ENCODE measurements around the gene SYNJ2. TPM values are rescaled to one million over a fixed set of nuclear protein-coding genes. Genes with fewer than 3 reads are reported as not detected.

The SYNJ2 gene
- total and polyA plus RNA-seq, 2 experiments from 2014 or later, result 2.8 to 5.6 TPM

GRCh38 chr6:157955675-157956074 is 26.0 kb upstream of the SYNJ2 start:
- Histone ChIP-seq H3K79me2 (replicated peaks; ENCODE audit: insufficient read depth) (no peaks in the 10 kb centered on the region), H3K9me2 (ENCODE audit: insufficient read depth) (no peaks in the 10 kb centered on the region), H3K27ac (ENCODE audit: low read depth) (no peak overlapping the region), H3K4me3 (no peak overlapping the region), H3K27me3 (ENCODE audit: insufficient read depth) (no peaks in the 10 kb centered on the region), H2AFZ (no peak overlapping the region), H3K36me3 (ENCODE audit: insufficient read depth) (no peaks in the 10 kb centered on the region), H3K4me2 (no peak overlapping the region), H4K20me1 (replicated peaks; ENCODE audit: insufficient read depth) (no peaks in the 10 kb centered on the region), H3K4me1 (ENCODE audit: insufficient read depth) (0 out of 2 replicates have a peak, but pooled peaks cover 10% of the 10 kb centered on the region), H3F3A (replicated peaks; ENCODE audit: low read depth) (no peaks in the 10 kb centered on the region)
- Mint-ChIP-seq H3K9me3 (peaks cover 26% of the 10 kb centered on the region), H3K4me3 (no peak overlapping the region), H3K4me1 (peaks cover 9% of the 10 kb centered on the region), H3K27me3 (ENCODE audit: insufficient read depth, low read depth, poor library complexity) (peaks cover 6% of the 10 kb centered on the region), H3K27ac (no peak overlapping the region), H3K36me3 (ENCODE audit: low read depth) (peaks cover 21% of the 10 kb centered on the region)
- no peak for DNase-seq (ENCODE audit: low spot score)
- TF ChIP-seq EZH2phosphoT487 (IDR thresholded peaks at IDR 0.05; ENCODE audit: unreplicated experiment) (no peak), ZNF331 (CRISPR knock-in tag; IDR thresholded peaks at IDR 0.05; ENCODE audit: low read depth) (no peak), JUNB (IDR thresholded peaks at IDR 0.05; ENCODE audit: unreplicated experiment) (no peak)
- ATAC-seq, result no peak

- TF ChIP-seq CREB1 (CRISPR knock-in tag; IDR thresholded peaks at IDR 0.05; ENCODE audit: low read depth) (no peak), NANOG (IDR thresholded peaks at IDR 0.05; ENCODE audit: borderline replicate concordance) (no peak), ZNF331 (CRISPR knock-in tag; IDR thresholded peaks at IDR 0.05; ENCODE audit: low read depth) (no peak)
- TF ChIP-seq, protein P1, sequence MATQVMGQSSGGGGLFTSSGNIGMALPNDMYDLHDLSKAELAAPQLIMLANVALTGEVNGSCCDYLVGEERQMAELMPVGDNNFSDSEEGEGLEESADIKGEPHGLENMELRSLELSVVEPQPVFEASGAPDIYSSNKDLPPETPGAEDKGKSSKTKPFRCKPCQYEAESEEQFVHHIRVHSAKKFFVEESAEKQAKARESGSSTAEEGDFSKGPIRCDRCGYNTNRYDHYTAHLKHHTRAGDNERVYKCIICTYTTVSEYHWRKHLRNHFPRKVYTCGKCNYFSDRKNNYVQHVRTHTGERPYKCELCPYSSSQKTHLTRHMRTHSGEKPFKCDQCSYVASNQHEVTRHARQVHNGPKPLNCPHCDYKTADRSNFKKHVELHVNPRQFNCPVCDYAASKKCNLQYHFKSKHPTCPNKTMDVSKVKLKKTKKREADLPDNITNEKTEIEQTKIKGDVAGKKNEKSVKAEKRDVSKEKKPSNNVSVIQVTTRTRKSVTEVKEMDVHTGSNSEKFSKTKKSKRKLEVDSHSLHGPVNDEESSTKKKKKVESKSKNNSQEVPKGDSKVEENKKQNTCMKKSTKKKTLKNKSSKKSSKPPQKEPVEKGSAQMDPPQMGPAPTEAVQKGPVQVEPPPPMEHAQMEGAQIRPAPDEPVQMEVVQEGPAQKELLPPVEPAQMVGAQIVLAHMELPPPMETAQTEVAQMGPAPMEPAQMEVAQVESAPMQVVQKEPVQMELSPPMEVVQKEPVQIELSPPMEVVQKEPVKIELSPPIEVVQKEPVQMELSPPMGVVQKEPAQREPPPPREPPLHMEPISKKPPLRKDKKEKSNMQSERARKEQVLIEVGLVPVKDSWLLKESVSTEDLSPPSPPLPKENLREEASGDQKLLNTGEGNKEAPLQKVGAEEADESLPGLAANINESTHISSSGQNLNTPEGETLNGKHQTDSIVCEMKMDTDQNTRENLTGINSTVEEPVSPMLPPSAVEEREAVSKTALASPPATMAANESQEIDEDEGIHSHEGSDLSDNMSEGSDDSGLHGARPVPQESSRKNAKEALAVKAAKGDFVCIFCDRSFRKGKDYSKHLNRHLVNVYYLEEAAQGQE (IDR thresholded peaks at IDR 0.05; ENCODE audit: unreplicated experiment), result no peak
- no peak overlapping the region for H3K4me3 Mint-ChIP-seq
- Histone ChIP-seq H4K20me1 (replicated peaks; ENCODE audit: insufficient read depth) (no peaks in the 10 kb centered on the region), H3K27ac (ENCODE audit: low read depth) (no peak overlapping the region), H3K4me3 (no peak overlapping the region), H3K79me2 (replicated peaks; ENCODE audit: insufficient read depth) (no peaks in the 10 kb centered on the region), H3K4me1 (ENCODE audit: insufficient read depth) (peaks cover 10% of the 10 kb centered on the region; the same call in 1 of the 2 replicates), H2AFZ (no peak overlapping the region), H3K9me2 (ENCODE audit: insufficient read depth) (no peaks in the 10 kb centered on the region), H3F3A (replicated peaks; ENCODE audit: low read depth) (no peaks in the 10 kb centered on the region), H3K27me3 (ENCODE audit: insufficient read depth) (no peaks in the 10 kb centered on the region), H3K36me3 (ENCODE audit: insufficient read depth) (no peaks in the 10 kb centered on the region), H3K4me2 (no peak overlapping the region)
- H3K27me3 Mint-ChIP-seq (ENCODE audit: insufficient read depth, low read depth, poor library complexity), result peaks cover 6% of the 10 kb centered on the region
- DNase-seq (ENCODE audit: low spot score) (no peak), ATAC-seq (no peak)
- H3K9me3 Mint-ChIP-seq, result peaks cover 26% of the 10 kb centered on the region
- peaks cover 21% of the 10 kb centered on the region for H3K36me3 Mint-ChIP-seq (ENCODE audit: low read depth)
- no peak overlapping the region for H3K27ac Mint-ChIP-seq
- peaks cover 13% of the 10 kb centered on the region for H3K4me1 Mint-ChIP-seq
Measured at GRCh38 chr6:157956171-157956730, 25.4 kb upstream of the SYNJ2 start.

All from GM23338 (cell line).